Activated CD8-positive, alpha-beta memory T cell treated with anti-CD3 and anti-CD28 coated beads, Interleukin-2, amount 50 U/mL, for 48 hours (primary cell): ENCODE data around the gene TFAP2B.
A peak's percentile ranks its signal among the peaks of the same experiment; 100 is the strongest.

Experiments used
- DNase-seq: peaks from one replicate; pipeline ENCODE4 v3.0.0-alpha.2; 2020

The TFAP2B gene

DNA sequence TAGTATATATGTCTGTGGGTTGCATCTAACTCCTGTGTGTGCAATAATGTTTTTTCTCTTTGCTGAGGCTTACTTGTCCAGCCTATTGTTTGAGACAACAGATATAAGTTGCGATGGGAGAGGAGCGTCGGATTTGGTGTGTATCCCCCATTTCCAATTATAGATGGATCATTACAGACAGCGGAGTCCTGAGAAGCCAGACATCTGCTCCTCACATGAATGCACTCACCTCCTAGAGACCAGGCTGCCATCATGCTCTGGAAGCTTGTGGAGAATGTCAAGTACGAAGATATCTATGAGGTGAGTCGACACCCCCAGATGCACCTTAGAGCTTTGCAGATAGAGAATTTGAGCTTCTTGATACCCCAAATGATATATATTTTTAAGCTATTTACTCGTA, at the start of gene TFAP2B:
TSS of gene TFAP2B (plus strand) at position 199 of the 400 bp plus-strand sequence. CDS start at position 220, 21 bp downstream.
- no peak for DNase-seq

DNA sequence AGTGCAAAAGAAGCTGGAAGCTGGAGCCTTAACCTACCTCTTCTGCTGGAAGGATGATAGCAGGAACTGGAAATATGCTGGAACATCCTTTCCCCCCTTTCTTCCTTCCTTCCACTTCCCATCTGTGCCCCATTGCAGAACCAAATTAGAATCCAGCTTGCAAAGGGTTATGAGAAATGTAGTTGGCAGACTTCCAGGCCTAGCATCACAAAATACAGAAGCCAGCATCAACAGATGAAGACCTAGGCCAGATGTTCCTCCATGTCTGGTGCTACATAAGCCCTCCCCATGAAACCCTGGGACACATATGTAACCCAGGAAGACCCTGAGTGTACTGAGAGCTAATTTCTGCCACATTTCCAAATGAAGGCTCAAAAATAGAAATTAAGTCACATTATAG, 40.0 kb upstream of the TFAP2B start:
- no peak for DNase-seq

DNA sequence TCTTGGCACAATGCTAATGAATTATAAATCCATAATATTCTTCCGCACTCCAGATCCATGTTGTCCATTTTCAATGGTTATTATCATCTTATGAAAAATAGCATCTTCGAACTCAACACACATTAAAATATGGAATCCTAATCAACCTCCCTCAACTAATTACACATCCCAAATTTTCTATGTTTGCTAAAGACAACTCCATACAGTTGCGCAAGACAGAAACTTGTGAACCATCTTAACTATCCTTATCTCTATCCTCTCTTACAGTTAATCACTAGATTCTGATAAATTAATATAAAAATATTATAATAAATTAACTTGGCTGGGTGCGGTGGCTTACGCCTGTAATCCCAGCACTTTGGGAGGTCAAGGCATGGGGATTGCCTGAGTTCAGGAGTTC, 38.3 kb upstream of the TFAP2B start:
- DNase-seq, result no peak

DNA sequence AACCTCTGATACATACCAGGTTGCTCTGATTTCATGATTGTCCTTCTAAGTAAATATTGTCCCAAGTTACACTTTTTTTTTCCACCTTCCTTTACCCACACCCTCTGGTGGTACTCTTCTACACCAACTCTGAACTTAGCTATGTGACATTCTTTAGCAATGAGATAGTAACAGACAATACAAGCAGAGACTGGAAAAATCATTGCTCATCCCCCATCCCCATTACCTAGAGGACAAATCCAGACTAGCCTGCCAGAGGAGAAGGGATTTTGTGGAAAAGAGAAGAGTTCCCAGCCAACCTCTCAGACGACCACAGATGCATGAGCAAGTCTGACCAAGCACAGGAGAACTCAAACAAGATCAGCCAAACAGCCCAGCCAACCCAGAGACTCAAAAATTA, 32.8 kb upstream of the TFAP2B start:
- DNase-seq, result no peak

DNA sequence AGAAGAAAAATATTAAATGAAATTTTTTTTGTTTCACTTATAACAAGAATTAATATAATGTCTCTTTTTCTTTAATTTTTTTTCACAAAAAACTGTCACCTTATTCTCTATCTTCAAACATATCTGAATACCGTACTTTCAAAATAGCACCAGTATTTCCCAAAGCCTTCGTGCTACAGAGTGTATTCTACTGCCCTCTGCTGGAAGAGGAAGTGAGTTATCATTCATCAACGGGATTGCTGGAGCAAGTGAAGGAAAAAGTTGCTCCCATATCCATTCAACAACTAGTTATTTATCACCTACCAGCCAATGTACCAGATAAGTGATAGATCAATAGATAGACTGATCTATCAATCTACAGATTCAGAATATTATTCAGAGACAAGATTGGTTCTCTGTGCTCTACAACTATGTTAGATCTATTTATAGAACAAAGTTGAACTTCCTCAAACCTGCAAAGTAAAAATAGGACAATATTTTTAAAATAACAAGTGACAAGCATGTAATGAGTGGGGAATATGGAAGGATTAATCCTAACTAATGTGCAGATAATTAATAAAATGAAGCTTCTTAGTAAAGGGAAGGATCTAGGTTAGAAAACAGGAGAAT, 26.7 kb upstream of the TFAP2B start:
- DNase-seq, result no peak

DNA sequence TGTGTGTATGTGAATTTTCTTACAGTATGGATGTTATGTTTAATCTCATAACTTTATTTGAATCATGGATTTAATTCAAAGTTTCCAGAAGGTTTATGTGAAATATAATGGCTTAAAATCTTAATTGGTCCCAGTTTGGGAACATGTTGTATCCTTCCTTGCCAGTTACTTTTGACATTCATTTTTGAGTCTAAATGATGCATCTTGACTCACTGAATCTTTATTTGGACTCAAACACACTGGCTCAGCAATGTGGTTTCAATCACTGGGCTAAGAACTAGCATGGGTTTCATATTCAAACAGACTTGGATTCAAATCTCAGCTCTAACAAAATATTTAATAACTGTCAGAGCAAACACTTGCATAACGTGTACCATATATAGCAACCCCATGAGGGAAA, 25.9 kb upstream of the TFAP2B start:
- no peak for DNase-seq

DNA sequence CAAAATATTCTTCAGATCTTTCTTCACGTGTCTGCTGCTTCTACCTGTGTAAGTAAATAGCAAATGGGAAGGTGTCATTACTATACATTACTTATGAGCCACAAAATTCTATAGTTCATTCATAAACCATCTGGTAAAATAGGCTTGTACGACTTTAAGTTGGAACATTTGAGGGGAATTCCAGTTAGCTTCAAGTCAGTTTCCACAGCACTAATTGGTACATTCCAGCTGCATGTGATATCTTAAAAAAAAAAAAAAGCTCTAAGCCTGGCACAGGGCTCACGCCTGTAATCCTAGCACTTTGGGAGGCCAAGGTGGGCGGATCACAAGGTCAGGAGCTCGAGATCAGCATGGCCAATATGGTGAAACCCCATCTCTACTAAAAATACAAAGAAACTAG, 23.1 kb upstream of the TFAP2B start:
- no peak for DNase-seq

DNA sequence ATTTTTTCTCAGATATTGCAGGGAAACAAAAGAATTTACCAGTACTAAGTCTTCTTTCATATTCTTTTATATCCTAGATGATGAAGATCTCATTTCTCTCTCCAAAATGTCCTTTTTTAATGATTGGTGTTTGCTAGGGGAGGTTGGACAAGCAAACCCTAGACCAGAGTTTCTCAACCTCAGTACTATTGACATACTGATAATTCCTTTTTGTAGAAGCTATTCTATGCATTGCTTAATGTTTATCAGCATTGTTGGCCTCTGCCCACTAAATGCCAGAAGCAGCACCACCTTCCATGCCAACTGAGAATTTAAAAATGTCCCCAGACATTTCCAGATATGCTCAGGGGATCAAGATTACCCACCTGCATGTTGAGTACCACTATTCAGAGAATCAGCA, 14.4 kb upstream of the TFAP2B start:
- DNase-seq, result no peak

DNA sequence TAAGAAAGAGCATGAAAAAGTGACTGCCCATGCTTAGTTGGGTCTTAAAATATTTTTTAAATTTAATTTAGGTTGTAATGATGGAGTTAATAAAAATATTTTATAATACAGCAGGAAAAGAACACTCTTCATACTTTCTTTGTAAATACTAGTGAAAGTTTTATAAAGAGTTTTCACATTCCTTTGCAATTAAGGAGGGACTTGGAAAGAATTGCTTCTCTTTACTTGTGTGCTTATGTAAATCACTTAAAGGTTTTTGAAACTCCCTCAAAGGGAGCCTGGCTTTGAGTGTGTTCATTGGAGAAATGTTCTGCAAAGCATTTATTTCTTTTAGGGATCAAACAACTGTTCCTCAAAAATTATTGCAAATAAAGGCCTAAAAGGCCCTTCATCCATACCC, 11.6 kb upstream of the TFAP2B start:
- DNase-seq, result no peak

DNA sequence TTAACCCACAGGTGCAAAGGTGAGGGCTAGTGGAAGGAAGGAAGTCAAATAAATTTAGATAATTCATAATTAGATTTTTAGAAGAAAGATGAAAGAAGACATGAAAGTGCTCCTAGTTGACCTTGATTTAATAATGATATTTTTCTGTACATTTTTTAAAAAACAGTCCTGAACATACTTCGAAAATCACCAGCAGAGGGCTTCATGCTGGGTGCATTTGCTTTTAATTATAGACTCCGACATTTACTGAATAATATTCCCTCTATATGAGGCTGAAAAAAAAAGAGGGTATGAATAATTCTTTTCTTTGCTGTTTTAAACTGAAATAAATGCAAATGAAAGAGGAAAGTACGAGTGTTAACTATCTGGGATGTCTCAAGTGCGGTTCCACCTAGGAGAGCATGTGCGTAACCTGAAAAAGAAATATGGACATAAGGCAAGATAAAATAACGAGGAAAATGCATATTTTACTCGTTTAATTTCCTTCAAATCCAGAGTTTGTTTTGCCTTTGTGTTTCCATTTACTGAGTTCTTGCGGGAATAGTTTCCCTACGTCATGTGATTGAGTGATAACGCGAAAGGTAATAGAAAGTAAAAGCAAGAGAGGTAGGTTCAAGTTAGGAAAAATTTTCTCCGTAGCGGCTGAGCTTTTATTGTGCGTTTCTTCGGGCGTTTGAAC, 3.1 kb upstream of the TFAP2B start:
- no peak for DNase-seq

DNA sequence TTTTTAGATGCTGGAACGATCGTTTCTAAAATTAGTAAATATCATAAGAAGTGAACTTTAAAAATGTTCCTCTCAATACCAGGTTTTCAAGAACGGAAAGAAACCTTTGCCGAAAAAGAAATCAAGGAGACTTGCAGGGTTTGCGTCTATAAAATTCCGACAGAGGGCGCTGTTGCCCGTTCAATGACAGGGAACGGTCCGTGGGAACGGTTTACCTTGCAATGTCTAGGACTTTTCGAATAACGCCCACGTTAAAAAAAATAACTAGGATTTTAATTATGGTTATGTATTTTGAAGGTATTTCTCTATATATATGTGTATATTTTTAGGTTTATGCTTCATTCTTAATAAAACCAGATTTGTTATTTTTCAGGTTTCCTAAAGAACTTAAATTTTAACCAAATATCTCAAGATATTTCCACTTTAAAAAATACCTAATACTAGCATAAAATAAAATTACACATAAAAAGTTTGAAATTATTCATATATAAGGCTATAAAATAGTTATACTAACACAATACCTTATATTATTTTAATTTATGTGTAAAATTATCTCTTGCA, 2.5 kb upstream of the TFAP2B start:
- peak; percentile 83 for DNase-seq

DNA sequence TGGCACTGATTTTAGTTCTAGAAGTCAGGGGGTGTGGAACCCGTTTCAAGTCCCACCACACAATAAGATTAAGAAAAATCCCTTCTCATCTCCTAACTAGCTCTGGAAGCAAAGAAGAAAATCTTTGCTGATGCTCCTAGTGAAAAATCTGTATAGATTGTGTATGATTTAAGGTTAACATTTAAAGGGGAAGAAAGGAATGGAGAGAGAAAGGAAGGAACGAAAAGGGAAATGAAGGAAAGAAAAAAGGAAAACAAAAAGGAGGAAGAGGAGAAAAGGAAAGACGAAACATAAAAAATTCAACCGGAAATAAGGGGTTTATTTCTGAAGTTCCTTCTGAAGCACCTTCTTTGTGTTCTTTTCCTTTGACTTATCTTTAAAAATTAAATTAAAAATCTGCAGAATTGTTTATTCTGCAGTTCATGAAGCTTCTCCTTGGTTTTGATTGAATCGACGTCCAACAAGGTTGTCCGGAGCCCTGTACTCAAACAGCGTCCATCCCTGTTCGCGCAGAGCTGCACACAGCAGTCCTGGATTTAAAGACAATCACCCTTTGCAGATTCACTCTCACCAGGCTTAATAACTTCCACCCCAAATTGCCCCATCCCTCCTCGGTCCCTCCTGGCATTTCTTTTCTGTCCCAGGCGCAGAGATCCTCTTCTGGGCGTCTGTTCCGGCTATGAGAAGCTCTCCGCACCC, 1.6 kb upstream of the TFAP2B start:
- DNase-seq, result no peak

DNA sequence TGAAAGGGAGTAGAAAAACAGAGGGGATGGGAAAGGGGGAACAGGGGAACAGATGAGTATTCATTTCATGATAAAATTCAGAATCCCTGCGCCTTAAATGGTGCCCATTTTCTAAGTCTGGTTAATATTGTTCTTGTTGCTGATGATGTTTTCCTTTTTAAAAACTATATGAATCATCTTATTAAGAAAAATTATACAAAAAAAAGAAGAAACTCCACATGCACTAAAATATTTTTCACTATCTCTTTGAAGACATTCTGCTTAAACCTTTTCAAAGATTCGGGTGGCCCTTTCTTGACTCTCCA, 1.1 kb upstream of the TFAP2B start:
- DNase-seq, result no peak

DNA sequence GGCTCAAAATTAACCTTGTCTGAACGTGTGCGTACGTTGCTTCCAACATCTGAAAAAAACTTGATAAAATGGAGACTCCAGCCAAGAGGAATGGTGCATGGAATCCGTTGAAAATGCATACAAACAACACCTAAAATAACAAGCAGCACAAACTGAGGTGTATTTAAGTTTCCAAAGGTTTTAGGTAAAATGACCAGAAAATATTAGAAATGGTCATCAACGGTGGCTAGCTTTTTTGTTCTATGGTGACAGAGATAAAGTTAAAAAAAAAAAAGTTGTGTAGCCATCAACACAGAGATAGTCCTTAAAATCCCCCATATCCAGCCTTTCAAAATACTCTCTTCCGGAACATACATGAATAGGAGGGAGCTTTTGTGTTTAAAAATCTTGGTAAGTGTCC, 651 bp upstream of the TFAP2B start:
- DNase-seq, result no peak

DNA sequence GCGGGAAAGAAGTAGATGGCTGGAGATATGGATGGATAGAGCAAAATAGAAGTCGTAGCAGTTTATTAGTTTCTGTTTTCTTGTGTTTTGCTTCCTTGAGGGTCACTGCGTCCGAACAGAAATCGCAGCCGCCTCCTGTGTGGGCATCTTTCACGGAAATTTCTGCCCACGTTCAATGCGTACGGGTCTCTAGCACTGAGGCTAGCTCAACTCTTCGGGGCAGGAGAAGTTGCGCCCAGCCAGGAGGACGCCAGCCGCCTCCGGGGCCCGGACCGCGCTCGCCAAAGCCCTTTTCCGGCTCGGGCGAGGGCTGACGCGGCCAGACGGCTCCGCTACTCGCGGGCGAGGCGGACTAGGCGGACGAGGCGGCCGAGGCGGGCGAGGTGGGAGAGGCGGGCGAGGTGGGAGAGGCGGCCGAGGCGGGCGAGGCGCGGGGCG, 814 bp downstream of the TFAP2B start:
- DNase-seq, result no peak

DNA sequence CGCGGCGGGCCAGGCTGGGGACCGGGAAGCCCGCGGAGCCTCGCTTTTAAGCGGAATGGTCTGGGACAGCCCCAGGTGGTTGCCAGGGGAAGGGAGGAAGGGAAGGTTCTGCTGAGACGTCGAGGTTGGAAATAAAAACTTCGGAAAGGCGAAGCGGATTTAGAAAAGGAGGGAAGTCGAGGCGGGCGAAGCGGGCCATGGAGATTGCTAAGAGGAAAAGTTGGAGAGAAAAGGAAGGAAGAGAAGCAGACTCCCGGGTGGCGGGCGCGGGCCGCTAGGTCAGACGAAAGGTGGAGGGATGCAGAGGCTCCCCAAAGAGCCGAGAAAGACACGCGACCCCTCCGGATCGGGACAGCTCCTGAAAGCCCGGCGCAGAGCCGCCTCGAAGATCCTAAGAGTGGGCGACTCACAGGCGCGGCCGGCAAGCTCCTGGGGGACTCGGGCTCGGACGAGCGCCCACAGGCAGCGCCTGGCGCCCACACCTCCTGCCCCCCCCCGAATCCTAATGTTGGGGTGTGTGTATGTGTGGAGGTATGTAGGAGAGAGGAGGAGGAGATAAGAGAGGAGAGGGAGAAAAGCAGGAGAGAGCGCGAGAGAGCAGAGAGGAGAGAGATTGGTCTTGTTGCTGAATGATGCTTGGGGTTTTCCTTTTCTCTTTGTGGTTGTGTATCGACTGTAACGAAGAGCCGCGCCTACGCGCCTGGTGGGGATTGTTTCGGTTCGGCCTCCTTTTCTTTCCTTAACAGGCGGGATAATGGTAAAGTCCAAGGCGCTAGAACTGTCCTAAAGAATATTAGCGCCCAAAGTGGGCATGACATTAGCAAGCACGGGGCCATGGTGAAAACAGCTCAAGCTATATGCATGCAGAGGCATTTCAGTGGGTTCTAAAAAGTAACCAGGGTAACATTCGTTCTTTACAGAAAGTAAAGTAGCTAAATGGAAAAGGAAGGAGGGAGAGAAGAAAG, 1.5 kb downstream of the TFAP2B start:
- no peak for DNase-seq

DNA sequence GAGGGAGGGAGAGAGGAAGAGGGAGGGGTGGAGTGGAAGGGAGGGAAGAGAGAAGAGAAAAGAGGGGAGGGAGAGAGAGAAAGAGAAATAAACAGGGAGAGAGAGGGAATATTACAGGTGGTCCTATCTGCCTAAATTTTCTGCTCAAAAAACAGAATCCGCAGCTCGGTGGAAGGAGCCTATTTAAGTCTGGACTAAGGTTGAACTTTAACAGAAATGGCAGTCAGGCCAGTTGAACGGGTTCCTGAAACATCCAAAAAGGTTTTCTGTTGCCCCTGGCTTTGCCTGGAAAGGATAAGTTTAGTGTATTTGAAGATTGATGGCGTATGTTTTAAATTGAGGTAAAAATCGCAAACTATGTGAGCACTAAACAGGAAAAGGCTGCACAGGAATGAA, 2.2 kb downstream of the TFAP2B start:
- no peak for DNase-seq

DNA sequence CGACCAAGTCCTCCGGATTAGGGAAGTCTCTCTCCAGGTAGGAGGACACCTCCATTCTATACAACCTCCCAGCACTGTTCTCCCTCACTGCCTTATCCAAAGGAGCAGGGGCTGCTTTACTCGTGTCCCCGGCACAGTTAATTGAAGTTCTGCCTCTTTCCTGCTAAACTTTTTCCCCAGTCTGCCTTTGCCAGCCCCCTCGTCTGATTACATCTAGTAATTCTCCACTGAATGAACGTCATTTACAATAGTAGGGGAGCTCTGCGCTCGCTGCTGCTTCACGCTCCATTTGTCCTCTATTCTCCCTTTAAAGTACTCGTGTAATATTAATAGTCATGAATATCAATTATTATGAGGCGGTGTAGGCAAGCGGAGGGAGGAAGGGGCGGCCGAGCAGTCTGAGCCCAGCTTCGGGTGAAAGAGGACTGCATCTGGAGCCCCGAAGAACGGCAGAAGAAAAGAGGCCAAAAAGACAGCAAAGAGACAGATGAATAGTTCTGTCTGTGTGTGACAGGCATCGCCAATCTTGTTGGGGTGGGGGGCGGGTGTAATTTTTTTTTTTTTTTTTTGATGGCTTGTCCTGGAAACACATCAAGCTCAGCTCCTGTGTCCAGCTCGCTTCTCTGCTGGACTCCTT, 2.9 kb downstream of the TFAP2B start:
- DNase-seq, result no peak

DNA sequence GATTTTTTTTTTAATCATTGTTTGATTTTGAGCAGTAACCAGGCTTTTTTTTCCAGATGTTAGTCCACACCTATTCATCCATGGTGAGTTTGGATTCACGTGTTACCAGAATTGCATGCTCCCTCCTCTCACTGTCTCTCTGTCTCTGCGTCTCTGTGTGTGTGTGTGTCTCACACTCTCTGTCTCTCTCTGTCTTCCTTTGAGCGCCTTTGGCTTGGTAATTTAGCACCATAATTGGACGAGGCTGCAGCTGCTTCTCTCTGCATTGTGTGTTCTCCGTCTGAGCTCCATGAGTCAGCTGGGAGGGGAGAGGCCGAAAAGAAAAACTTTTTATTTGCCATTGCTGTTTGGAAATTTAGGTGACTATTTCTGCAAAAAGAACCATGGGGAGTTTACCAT, 3.4 kb downstream of the TFAP2B start:
- DNase-seq, result no peak

DNA sequence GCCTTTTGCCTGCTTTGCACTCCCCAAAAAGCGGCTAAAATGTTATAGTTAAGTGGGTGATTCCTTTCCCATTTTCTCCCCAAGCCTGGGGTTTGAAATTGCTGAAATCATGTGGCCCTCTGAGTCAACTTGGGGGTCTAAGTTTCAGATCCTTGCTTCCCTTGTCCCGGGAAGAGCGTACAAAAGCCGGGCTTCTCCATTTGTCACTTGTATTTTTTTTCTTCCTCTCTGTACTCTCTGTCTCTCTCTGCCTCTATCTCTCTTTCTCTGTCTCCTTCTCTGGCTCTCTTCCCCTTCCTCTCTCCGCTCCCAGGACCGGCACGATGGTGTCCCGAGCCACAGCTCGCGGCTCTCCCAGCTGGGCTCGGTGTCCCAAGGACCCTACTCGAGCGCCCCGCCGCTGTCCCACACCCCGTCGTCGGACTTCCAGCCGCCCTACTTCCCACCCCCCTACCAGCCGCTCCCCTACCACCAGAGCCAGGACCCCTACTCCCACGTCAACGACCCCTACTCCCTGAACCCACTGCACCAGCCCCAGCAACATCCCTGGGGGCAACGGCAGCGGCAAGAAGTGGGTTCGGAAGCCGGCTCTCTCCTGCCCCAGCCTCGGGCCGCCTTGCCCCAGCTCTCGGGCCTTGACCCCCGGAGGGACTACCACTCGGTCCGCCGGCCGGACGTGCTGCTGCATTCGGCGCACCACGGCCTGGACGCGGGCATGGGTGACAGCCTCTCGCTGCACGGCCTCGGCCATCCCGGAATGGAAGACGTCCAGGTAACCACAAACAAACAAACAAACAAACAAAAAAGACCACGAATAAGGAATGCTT, 4.6 kb downstream of the TFAP2B start:
- DNase-seq, result no peak

DNA sequence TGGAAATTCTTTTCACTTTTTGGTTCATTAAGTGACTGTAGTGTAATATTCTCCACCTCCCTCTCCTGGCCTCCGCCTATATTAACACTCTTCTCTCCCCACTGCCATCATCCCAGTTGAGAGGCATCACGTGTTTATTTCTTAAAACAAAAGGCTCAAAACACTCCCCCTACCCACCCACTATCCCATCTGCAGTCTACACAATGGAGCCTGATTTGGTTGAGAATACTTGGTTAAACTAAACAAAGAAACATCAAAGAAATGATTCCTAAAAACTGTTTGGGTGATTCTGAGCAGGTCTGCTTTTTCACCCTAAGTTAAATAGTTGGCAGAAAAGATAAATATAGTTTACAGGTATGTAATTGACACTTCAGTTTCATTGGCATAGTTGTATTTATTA, 5.9 kb downstream of the TFAP2B start:
- no peak for DNase-seq
